ENCODE data around the gene AGPAT3.

DNA sequence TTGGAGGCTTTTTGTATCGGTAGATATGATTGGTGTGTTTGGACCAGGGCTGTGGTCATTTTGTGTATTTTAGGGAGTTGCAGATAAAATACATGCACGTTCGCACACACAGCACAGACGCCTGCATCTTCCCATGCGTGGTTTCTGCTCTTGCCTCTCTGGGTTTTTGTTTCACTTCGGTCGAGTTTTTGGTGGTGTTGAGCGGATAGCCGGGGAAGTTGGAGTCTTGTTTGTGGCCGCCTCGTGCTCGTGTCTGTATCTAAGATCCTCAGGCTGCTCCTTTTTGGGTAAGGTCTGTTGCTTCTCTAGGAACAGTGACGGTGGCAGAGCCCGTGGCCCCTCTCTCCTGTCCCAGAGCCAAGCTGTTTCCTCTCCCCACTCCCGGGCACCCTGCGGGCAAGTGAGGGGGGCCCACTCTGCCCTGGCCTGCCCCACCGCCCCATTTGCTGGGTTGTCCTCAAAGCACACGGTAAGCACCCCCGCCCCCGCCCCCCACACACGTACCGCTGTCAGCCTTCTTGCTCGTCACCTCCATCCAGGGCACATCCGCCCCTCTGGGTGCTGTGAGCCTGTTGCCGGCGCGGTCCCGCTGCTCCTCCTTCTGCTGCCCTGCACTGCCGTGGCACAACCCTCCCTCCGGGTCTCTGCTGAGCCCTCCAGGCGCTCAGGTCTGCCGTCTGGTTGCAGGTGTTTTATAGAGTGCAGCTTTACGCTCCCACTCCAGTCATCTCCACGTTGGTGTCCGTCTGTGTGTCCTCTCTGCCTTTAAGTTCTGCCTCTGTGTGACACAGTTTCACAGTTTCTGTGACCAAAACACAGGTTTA lies 51.9 kb downstream of the AGPAT3 start:
- TF ChIP-seq, protein P1, sequence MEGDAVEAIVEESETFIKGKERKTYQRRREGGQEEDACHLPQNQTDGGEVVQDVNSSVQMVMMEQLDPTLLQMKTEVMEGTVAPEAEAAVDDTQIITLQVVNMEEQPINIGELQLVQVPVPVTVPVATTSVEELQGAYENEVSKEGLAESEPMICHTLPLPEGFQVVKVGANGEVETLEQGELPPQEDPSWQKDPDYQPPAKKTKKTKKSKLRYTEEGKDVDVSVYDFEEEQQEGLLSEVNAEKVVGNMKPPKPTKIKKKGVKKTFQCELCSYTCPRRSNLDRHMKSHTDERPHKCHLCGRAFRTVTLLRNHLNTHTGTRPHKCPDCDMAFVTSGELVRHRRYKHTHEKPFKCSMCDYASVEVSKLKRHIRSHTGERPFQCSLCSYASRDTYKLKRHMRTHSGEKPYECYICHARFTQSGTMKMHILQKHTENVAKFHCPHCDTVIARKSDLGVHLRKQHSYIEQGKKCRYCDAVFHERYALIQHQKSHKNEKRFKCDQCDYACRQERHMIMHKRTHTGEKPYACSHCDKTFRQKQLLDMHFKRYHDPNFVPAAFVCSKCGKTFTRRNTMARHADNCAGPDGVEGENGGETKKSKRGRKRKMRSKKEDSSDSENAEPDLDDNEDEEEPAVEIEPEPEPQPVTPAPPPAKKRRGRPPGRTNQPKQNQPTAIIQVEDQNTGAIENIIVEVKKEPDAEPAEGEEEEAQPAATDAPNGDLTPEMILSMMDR (IDR thresholded peaks at IDR 0.05) = no peak
- no peak for TF ChIP-seq POLR2A (IDR thresholded peaks at IDR 0.05)
